ENCODE results near the gene PCNX2. TPM values are rescaled to one million over a fixed set of nuclear protein-coding genes. Genes with fewer than 3 reads are reported as not detected.

Gene PCNX2
- total RNA-seq, 2 donors from 2014 or later, result 8.1 to 9.0 TPM

DNA sequence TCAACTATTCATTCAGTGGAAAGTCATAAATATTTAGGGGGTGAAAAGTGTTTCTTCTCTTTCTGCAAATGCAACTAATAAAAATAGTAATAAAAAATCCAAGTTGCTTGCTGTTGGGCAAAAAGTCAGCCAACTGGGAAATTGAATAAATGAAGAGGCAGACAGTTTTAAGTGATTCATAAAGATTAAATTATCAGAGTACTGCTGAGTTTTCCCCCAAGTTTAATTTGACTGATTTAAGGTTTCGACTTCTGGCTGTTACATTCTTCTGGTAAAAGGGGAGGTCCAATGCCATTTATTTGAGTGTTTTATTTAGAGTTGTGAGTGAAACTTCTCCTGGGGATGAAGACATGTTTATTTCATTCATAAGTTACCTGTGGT, 219.6 kb downstream of the PCNX2 start:
- Histone ChIP-seq H3K9me3 (no peaks in the 10 kb centered on the region), H3K4me1 (no peaks in the 10 kb centered on the region), H3K27ac (no peak overlapping the region), H3K27me3 (no peaks in the 10 kb centered on the region), H3K4me3 (no peak overlapping the region), H3K36me3 (no peaks in the 10 kb centered on the region)
- no peak for TF ChIP-seq CTCF (IDR thresholded peaks at IDR 0.05)
- no peak for DNase-seq (ENCODE audit: low spot score)

DNA sequence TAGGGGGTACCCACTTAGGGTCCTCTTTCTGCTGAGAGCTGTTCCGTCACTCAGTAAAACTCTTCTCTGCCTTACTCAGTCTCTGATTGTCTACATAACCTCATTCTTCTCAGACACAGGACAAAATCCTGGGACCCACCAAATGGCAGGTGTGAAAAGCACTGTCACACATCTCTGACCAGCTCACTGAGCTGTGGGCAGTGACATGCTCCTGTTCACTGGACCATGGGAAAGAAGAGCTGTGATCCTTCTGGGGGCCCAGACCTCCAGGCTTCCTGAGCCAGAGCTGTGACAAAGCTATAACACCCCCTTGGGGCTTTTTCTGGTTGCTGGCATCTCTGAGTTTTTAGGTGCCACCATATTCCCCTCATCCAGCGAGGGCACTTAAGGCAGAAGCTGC, 229.4 kb downstream of the PCNX2 start:
- no peaks in the 10 kb centered on the region for H3K27me3 ChIP-seq
- no peaks in the 10 kb centered on the region for H3K36me3 ChIP-seq
- no peak overlapping the region for H3K4me3 ChIP-seq
- peaks cover 0 to 3% of the 10 kb centered on the region in 2 donors for H3K4me1 ChIP-seq
- no peak for DNase-seq (ENCODE audit: low spot score)
- H3K27ac ChIP-seq, result no peak overlapping the region
- H3K9me3 ChIP-seq, result peaks cover 0 to 3% of the 10 kb centered on the region in 2 donors
- no peak for TF ChIP-seq CTCF (IDR thresholded peaks at IDR 0.05)

DNA sequence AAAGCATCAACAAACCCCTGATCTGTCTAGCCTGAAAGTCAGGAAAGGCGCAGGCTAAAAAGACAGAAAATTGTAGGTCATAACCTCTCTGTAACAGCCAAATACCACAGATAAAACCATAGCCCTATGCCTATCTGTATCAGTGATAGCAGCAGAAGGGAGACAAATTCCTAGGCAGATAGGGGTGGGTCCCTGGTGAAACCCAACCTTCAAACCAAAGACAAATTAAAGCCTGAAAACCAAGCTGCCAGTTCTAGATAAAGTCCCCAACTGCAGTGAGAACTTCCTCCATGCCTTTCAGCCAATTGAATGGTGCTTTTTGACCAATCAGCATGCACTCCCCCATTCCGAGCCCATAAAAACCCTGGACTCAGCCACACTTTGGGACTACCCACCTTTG, 229.8 kb downstream of the PCNX2 start:
- no peak for TF ChIP-seq CTCF (IDR thresholded peaks at IDR 0.05)
- Histone ChIP-seq H3K9me3 (peaks cover 0 to 3% of the 10 kb centered on the region in 2 donors), H3K36me3 (no peaks in the 10 kb centered on the region), H3K27ac (no peak overlapping the region), H3K27me3 (no peaks in the 10 kb centered on the region), H3K4me1 (peaks cover 0 to 5% of the 10 kb centered on the region in 2 donors), H3K4me3 (no peak overlapping the region)
- no peak for DNase-seq (ENCODE audit: low spot score)

- DNase-seq (ENCODE audit: low spot score), result no peak
- no peak for TF ChIP-seq CTCF (IDR thresholded peaks at IDR 0.05)
- peaks cover 0 to 5% of the 10 kb centered on the region in 2 donors for H3K4me1 ChIP-seq
- H3K4me3 ChIP-seq, result no peak overlapping the region
- H3K36me3 ChIP-seq, result no peaks in the 10 kb centered on the region
- no peak overlapping the region for H3K27ac ChIP-seq
- H3K27me3 ChIP-seq, result no peaks in the 10 kb centered on the region
- H3K9me3 ChIP-seq, result peaks cover 0 to 3% of the 10 kb centered on the region in 2 donors
These were observed 230.5 kb downstream of the PCNX2 start for GRCh38 chr1:233064988-233065387.

DNA sequence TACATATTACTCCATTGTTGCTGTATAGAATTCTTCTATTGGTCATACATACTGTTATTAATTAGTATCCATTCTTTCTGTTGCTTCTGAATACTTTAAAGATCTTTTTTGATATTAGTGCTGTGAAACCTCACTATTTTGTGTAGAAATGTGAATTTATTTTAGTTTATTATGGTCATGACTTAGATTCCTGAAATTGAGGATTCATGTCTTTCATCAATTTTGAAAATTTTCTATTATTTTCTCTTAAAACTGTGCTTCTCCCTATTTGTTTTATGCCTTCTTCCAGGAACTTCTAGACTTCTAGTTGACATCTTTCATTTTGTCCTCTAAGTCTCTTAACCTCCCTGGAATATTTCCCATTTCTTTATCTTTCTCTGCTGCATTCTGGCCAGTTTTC, 232.1 kb downstream of the PCNX2 start:
- no peak overlapping the region for H3K4me3 ChIP-seq
- no peaks in the 10 kb centered on the region for H3K36me3 ChIP-seq
- TF ChIP-seq CTCF (IDR thresholded peaks at IDR 0.05), result no peak

DNA sequence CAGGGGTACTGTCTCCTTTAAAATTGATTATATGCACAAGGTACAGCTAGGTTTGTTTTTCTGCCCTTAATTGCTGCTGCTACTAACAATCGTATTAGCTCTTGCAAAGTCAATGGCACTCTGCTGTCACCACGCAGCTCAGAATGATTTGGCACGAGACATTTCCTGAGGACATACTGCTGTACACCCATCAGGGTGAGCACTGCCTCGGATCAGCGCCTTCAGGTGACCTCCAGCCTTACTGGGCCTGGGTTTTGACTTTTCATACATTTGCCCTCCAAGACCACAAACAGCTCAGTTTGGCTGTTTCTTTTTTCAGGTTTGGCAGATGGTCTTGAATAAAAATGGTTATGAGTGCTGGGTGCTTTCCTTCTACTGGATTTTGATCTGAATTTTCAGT, 234.3 kb downstream of the PCNX2 start:
- no peak overlapping the region for H3K4me3 ChIP-seq
- H3K4me1 ChIP-seq, result peaks cover 0 to 5% of the 10 kb centered on the region in 2 donors
- no peak for DNase-seq (ENCODE audit: low spot score)
- no peaks in the 10 kb centered on the region for H3K27me3 ChIP-seq
- H3K36me3 ChIP-seq, result no peaks in the 10 kb centered on the region
- no peak overlapping the region for H3K27ac ChIP-seq
- TF ChIP-seq CTCF (IDR thresholded peaks at IDR 0.05), result no peak
- peaks cover 0 to 3% of the 10 kb centered on the region in 2 donors for H3K9me3 ChIP-seq

More for the DNA sequence above, 232.1 kb downstream of the PCNX2 start:
- no peaks in the 10 kb centered on the region for H3K27me3 ChIP-seq
- H3K9me3 ChIP-seq, result peaks cover 0 to 3% of the 10 kb centered on the region in 2 donors
- H3K4me1 ChIP-seq, result peaks cover 0 to 5% of the 10 kb centered on the region in 2 donors
- no peak for DNase-seq (ENCODE audit: low spot score)
- H3K27ac ChIP-seq, result no peak overlapping the region

All from right atrium auricular region (tissue), 2 donors.